Transverse colon (tissue), 4 donors: ENCODE results near the gene HSBP1L1. TPM values are rescaled to one million over a fixed set of nuclear protein-coding genes. Genes with fewer than 3 reads are reported as not detected.

Source experiments
- DNase-seq: peaks from one replicate; pipeline ENCODE4 v3.0.0-alpha.2; 2019
- H3K27ac ChIP-seq, 4 donors: fragments of 200-600 bp; sonication (generic); 2 replicates each; pipeline ENCODE4 v1.5.1; 2016 to 2018; ENCODE audit warnings: inconsistent platforms in 4 of 4
- H3K27me3 ChIP-seq: fragments of 200-600 bp; sonication (generic); 2 replicates; pipeline ENCODE4 v1.5.1; 2017; ENCODE audit warnings: inconsistent platforms
- H3K36me3 ChIP-seq, 4 donors: fragments of 200-600 bp; sonication (generic); 2 replicates each; pipeline ENCODE4 v1.5.1; 2017 to 2019; ENCODE audit warnings: inconsistent platforms in 4 of 4
- H3K4me1 ChIP-seq, 4 donors: fragments of 200-600 bp; sonication (generic); 2 replicates each; pipeline ENCODE4 v1.5.1; 2017 to 2020; ENCODE audit warnings: inconsistent platforms in 4 of 4
- H3K4me3 ChIP-seq, 4 donors: fragments of 200-600 bp; sonication (generic); 1 replicate in 1 of 4; 2 replicates in 3 of 4; pipeline versions ENCODE4 v1.5.1 to v1.6.1; 2017 to 2019; ENCODE audit warnings: inconsistent platforms in 4 of 4
- H3K9me3 ChIP-seq, 2 donors: fragments of 200-600 bp; sonication (generic); 2 replicates each; pipeline ENCODE4 v1.5.1; 2017 to 2019; ENCODE audit warnings: inconsistent platforms in 2 of 2
- CTCF ChIP-seq, 5 experiments: fragments of 200-600 bp in 3 of 5; fragments of 450-650 bp in 2 of 5; sonication (generic) in 3 of 5; IDR thresholded peaks; 1 replicate in 2 of 5; 2 replicates in 3 of 5; pipeline ENCODE4 v1.5.1; 2016 to 2017; ENCODE audit warnings: antibody characterized with exemption in 5 of 5, inconsistent platforms in 3 of 5, mild to moderate bottlenecking in 2 of 5, moderate library complexity in 1 of 5
- EP300 ChIP-seq: sonication (generic); formaldehyde crosslinking; IDR thresholded peaks from one replicate; pipeline ENCODE4 v1.6.1; 2017; ENCODE audit warnings: antibody characterized with exemption, low read depth
- POLR2A ChIP-seq: fragments of 450-650 bp; IDR thresholded peaks from one replicate; pipeline ENCODE4 v1.6.1; 2016; ENCODE audit warnings: antibody characterized with exemption, mild to moderate bottlenecking, moderate library complexity
- POLR2AphosphoS5 ChIP-seq, 3 donors: sonication (generic); formaldehyde crosslinking; IDR thresholded peaks; one replicate each; pipeline ENCODE4 v1.6.1; 2016; ENCODE audit warnings: antibody characterized with exemption in 3 of 3
- WGBS, 2 donors: methylation state at CpG; one replicate each; pipeline ENCODE4 v1.1.5; 2018; ENCODE audit warnings: low coverage in 1 of 2; 5-methylcytosine and 5-hydroxymethylcytosine counted together
- in situ Hi-C, 4 donors: fragments of 200-750 bp; cut with MboI; loops; one replicate each; pipeline versions ENCODE4 v1.15.0 to v1.15.1; 2017; ENCODE audit warnings: low sequenced_read_pairs in 3 of 4, low pct_ligation_motif_present in 1 of 4, low pct_unique_long_range_greater_than_20kb in 1 of 4
- intact Hi-C: fragments of 100-400 bp; cut with DNase I; formaldehyde crosslinking; loops from one replicate; pipeline ENCODE4 v1.15.1; 2023; ENCODE audit warnings: low total_unique reads
- total RNA-seq, 4 donors: library from RNA; depleted of rRNA; stranded (reverse); fragments of >200 nt; gene quantifications; one replicate each; pipeline ENCODE4 v1.1.0, GENCODE V29; 2016

HSBP1L1 gene
- total RNA-seq, 4 donors from 2014 or later: 48.4 to 211 (median 109) TPM

GRCh38 chr18:79952996-79953559, 11.4 kb upstream of the HSBP1L1 start:
- 40 to 73% methylated on average over 1 to 24 of the region's 24 CpGs for whole genome bisulfite sequencing, 2 donors
- in situ Hi-C loops: loop anchor here in 1 of 4 donors (10.0 kb wide), 1 partner anchor 82 kb away; the partner anchor contains the start of gene RBFA
- Histone ChIP-seq H3K9me3 (no peaks in the 10 kb centered on the region), H3K36me3 (no peaks in the 10 kb centered on the region), H3K4me1 (peaks cover 26 to 66% (median 42%) of the 10 kb centered on the region in 4 donors), H3K4me3 (peak overlapping the region in 3 of 4 donors; percentile 95 to 98 (median 98)), H3K27ac (peak overlapping the region; percentile 82 to 98 (median 96)), H3K27me3 (no peaks in the 10 kb centered on the region)
- intact Hi-C loops: loop anchor here (5.0 kb wide), 1 partner anchor 34 kb away; the partner anchor contains the start of gene TXNL4A
- TF ChIP-seq CTCF (IDR thresholded peaks at IDR 0.05) (no peak), POLR2A (peak; percentile 74), EP300 (no peak), POLR2AphosphoS5 (IDR thresholded peaks at IDR 0.05) (peak in 2 of 3 donors; percentile 51 to 67)
- DNase-seq: peak; percentile 65

DNA sequence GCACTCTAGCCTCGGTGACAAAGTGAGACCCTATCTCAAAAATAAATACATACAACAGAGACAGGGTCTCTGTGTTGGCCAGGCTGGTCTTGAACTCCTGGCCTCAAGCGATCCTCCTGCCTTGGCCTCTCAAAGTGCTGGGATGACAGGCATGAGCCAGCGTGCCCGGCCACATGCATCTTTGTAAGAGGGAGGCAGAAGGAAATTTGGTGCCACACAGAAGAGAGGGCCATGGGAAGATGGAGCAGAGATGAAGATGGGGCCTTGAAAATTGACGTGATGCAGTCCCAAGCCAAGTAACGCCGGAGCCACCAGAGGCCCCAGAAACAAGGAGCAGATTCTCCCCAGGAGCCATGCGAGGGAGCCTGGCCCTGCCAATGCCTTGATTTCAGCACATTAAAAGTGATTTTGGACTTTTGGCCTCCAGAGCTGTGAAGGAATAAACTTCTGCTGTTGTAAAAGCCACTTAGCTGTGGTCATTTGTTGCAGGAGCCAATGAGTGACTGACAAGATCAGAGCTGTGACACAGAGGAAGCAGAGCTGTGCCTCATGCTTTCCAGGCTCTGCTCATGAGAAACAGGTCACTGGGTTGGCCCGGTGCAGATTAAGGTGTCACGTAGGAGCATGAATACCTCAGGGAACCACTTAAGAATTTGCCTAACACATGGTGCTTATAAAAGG, 10.3 kb upstream of the HSBP1L1 start:
- in situ Hi-C loops: loop anchor here in 1 of 4 donors (10.0 kb wide), 1 partner anchor 81 kb away; the partner anchor contains the start of gene RBFA
- intact Hi-C loops: loop anchor here (5.0 kb wide), 1 partner anchor 33 kb away; the partner anchor contains the start of gene TXNL4A
- DNase-seq: peak; percentile 83
- no peaks in the 10 kb centered on the region for H3K9me3 ChIP-seq
- peaks cover 20 to 66% (median 35%) of the 10 kb centered on the region in 4 donors for H3K4me1 ChIP-seq
- TF ChIP-seq POLR2A: peak; percentile 59
- peak; percentile 16 to 84 (median 64) for TF ChIP-seq POLR2AphosphoS5 (IDR thresholded peaks at IDR 0.05)
- no peak for TF ChIP-seq CTCF (IDR thresholded peaks at IDR 0.05)
- peak overlapping the region; percentile 82 to 98 (median 96) for H3K27ac ChIP-seq
- H3K27me3 ChIP-seq: no peaks in the 10 kb centered on the region
- no peaks in the 10 kb centered on the region for H3K36me3 ChIP-seq
- no peak overlapping the region for H3K4me3 ChIP-seq
- 62 to 63% methylated on average over 6 to 10 of the region's 10 CpGs for WGBS, 2 donors

DNA sequence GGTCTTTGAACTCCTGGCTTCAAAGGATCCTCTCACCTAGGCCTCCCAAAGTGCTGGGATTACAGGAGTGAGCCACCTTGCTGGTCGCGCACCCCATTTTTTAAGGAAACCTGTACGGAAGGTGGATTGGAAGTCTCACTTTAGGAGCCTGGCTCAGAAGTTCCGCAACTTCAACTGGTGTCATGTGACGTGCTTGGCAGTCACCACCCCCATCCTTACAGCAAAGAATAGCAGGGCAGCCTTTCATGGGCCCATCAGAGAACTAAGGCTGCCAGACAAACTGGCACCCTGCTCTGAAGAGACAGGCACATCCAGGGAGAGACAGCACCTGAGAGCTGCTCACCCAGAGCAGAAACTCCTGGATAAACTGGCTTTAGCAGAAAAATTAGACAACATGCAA, 9.7 kb upstream of the HSBP1L1 start:
- H3K4me1 ChIP-seq: peaks cover 17 to 66% (median 32%) of the 10 kb centered on the region in 4 donors
- WGBS, 2 donors: 45 to 63% methylated on average over 4 to 5 of the region's 5 CpGs
- H3K4me3 ChIP-seq: no peak overlapping the region
- in situ Hi-C loops (loop anchor here in 1 of 4 donors (10.0 kb wide), 1 partner anchor 80 kb away; the partner anchor contains the start of gene RBFA), intact Hi-C loops (loop anchor here (5.0 kb wide), 1 partner anchor 33 kb away; the partner anchor contains the start of gene TXNL4A)
- DNase-seq: peak; percentile 46
- H3K27ac ChIP-seq: peak overlapping the region; percentile 82 to 98 (median 96)
- no peaks in the 10 kb centered on the region for H3K27me3 ChIP-seq
- H3K36me3 ChIP-seq: no peaks in the 10 kb centered on the region
- TF ChIP-seq POLR2A (no peak), EP300 (no peak), CTCF (IDR thresholded peaks at IDR 0.05) (no peak), POLR2AphosphoS5 (IDR thresholded peaks at IDR 0.05) (no peak)
- H3K9me3 ChIP-seq: no peaks in the 10 kb centered on the region
